ENCODE results near the gene VAV2.

- TF ChIP-seq NRF1 (conservative IDR thresholded peaks at IDR 0.05 in 1 of 2, IDR thresholded peaks at IDR 0.05 in 1 of 2) (no peak), SMARCA4 (IDR thresholded peaks at IDR 0.05) (no peak), MXD1 (CRISPR knock-in tag; IDR thresholded peaks at IDR 0.05; ENCODE audit: borderline replicate concordance, poor library complexity, severe bottlenecking) (no peak), POLR2A (conservative IDR thresholded peaks at IDR 0.05) (no peak), EZH2 (IDR thresholded peaks at IDR 0.05; ENCODE audit: borderline replicate concordance, low read depth, low read length) (no peak), FOXK2 (conservative IDR thresholded peaks at IDR 0.05 in 1 of 2, IDR thresholded peaks at IDR 0.05 in 1 of 2; ENCODE audit: low read depth in 2 of 2) (no peak), SMAD1 (IDR thresholded peaks at IDR 0.05; ENCODE audit: low read depth, low read length, partially characterized antibody) (no peak), CTCF (IDR thresholded peaks at IDR 0.05 in 2 of 3, conservative IDR thresholded peaks at IDR 0.05 in 1 of 3; ENCODE audit: insufficient read depth in 2 of 3, low read depth in 1 of 3, low read length in 3 of 3) (no peak), POLR2AphosphoS2 (IDR thresholded peaks at IDR 0.05; ENCODE audit: low read length) (no peak), ATF3 (IDR thresholded peaks at IDR 0.05) (no peak), ATF3 (CRISPR knock-in tag; conservative IDR thresholded peaks at IDR 0.05) (no peak), ZNF140 (CRISPR knock-in tag; IDR thresholded peaks at IDR 0.05) (no peak), ELF4 (CRISPR knock-in tag; IDR thresholded peaks at IDR 0.05) (no peak)
Observed at GRCh38 chr9:133969681-133970580, 22.2 kb downstream of the VAV2 start.

Data from K562 (cell line).